ENCODE measurements around the gene RGS10.
"Not testable (repeated sequence)": the region's sequence is repeated elsewhere in the genome, so short reads cannot be mapped to it uniquely, and the experiment has no call there.

Gene RGS10

DNA sequence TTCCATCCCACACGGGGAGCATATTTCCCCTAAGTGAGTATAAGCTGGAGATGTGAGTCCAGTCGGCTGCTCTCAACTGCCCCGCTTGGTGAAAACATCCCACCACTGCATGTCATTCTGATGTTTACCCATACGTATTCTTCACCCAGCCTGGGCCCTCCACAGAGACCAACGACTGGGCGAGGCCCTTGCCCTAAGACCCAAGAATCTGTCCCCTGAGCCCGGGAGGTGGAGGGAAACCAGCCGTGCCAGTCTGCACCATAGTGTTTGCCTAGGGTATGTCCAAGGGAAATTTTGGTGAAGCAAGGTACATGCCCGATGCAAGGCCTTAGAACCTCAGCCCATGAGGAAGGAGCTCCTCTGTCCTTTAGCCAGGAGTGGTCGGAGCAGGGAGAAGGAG, 67.9 kb downstream of the RGS10 start:
- Histone ChIP-seq H3K9me3 (ENCODE audit: control insufficient read depth in 2 of 2, low read length in 2 of 2) (no peaks in the 10 kb centered on the region), H3K27ac (ENCODE audit: low read depth in 2 of 2, low read length in 2 of 2) (no peak overlapping the region), H3K4me1 (ENCODE audit: control insufficient read depth in 2 of 2, insufficient read depth in 2 of 2, low read length in 2 of 2) (peaks cover 0 to 10% of the 10 kb centered on the region in 2 donors), H3K4me3 (ENCODE audit: low read length in 2 of 2) (no peak overlapping the region), H3K27me3 (ENCODE audit: control insufficient read depth in 2 of 2, insufficient read depth in 2 of 2, low read length in 2 of 2) (no peaks in the 10 kb centered on the region), H3K9ac (ENCODE audit: low read depth in 1 of 2, low read length in 2 of 2) (no peak overlapping the region), H3K36me3 (ENCODE audit: control insufficient read depth in 2 of 2, insufficient read depth in 2 of 2, low read length in 2 of 2) (no peaks in the 10 kb centered on the region)

- no peaks in the 10 kb centered on the region for H3K9me3 ChIP-seq (ENCODE audit: control insufficient read depth in 2 of 2, low read length in 2 of 2)
- no peaks in the 10 kb centered on the region for H3K27me3 ChIP-seq (ENCODE audit: control insufficient read depth in 2 of 2, insufficient read depth in 2 of 2, low read length in 2 of 2)
- no peak overlapping the region for H3K27ac ChIP-seq (ENCODE audit: low read depth in 2 of 2, low read length in 2 of 2)
- no peaks in the 10 kb centered on the region for H3K36me3 ChIP-seq (ENCODE audit: control insufficient read depth in 2 of 2, insufficient read depth in 2 of 2, low read length in 2 of 2)
- no peak overlapping the region for H3K4me3 ChIP-seq (ENCODE audit: low read length in 2 of 2)
- H3K4me1 ChIP-seq (ENCODE audit: control insufficient read depth in 2 of 2, insufficient read depth in 2 of 2, low read length in 2 of 2): peaks cover 0 to 10% of the 10 kb centered on the region in 2 donors
- H3K9ac ChIP-seq (ENCODE audit: low read depth in 1 of 2, low read length in 2 of 2): no peak overlapping the region
These were observed 68.7 kb downstream of the RGS10 start for GRCh38 chr10:119473771-119474170.

DNA sequence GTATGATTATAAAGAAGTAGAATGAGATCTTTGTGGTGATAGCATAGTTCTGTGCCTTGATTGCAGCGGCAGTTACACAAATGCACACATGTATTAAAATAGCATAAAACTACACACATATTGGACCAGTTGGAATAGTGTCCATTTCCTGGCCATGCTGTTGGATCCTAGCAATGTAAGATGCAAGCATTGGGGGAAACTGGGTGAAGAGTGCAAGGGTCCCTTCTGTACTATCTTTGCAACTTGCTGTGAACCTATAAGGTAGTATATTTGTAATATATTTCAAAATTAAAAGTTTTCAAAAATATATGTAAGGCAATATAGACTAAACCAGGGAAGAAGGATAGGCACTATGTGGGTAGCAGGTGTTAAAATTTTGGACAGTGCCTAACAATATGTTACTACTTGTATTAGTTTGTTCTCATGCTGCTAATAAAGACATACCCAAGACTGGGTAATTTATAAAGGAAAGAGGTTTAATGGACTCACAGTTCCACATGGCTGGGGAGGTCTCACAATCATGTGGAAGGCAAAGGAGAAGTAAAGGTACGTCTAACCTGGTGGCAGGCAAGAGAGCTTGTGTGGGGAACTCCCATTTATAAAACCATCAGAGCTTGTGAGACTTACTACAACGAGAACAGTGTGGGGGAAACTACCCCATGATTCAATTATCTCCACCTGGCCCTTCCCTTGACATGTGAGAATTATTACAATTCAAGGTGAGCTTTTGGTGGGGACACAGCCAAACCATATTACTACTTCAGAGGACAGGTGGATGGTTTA, 71.4 kb downstream of the RGS10 start:
- Histone ChIP-seq H3K4me1 (ENCODE audit: control insufficient read depth in 2 of 2, insufficient read depth in 2 of 2, low read length in 2 of 2) (no peaks in the 10 kb centered on the region), H3K36me3 (ENCODE audit: control insufficient read depth in 2 of 2, insufficient read depth in 2 of 2, low read length in 2 of 2) (no peaks in the 10 kb centered on the region), H3K9ac (ENCODE audit: low read depth in 1 of 2, low read length in 2 of 2) (no peak overlapping the region), H3K27ac (ENCODE audit: low read depth in 2 of 2, low read length in 2 of 2) (no peak overlapping the region), H3K27me3 (ENCODE audit: control insufficient read depth in 2 of 2, insufficient read depth in 2 of 2, low read length in 2 of 2) (no peaks in the 10 kb centered on the region), H3K9me3 (ENCODE audit: control insufficient read depth in 2 of 2, low read length in 2 of 2) (no peaks in the 10 kb centered on the region), H3K4me3 (ENCODE audit: low read length in 2 of 2) (no peak overlapping the region)

- no peaks in the 10 kb centered on the region for H3K9me3 ChIP-seq (ENCODE audit: control insufficient read depth in 2 of 2, low read length in 2 of 2)
- no peak overlapping the region for H3K27ac ChIP-seq (ENCODE audit: low read depth in 2 of 2, low read length in 2 of 2)
- no peak overlapping the region for H3K4me3 ChIP-seq (ENCODE audit: low read length in 2 of 2)
- H3K36me3 ChIP-seq (ENCODE audit: control insufficient read depth in 2 of 2, insufficient read depth in 2 of 2, low read length in 2 of 2): no peaks in the 10 kb centered on the region
- no peaks in the 10 kb centered on the region for H3K27me3 ChIP-seq (ENCODE audit: control insufficient read depth in 2 of 2, insufficient read depth in 2 of 2, low read length in 2 of 2)
- no peak overlapping the region for H3K9ac ChIP-seq (ENCODE audit: low read depth in 1 of 2, low read length in 2 of 2)
- no peaks in the 10 kb centered on the region for H3K4me1 ChIP-seq (ENCODE audit: control insufficient read depth in 2 of 2, insufficient read depth in 2 of 2, low read length in 2 of 2)
These were observed 72.7 kb downstream of the RGS10 start for GRCh38 chr10:119469846-119470245.

DNA sequence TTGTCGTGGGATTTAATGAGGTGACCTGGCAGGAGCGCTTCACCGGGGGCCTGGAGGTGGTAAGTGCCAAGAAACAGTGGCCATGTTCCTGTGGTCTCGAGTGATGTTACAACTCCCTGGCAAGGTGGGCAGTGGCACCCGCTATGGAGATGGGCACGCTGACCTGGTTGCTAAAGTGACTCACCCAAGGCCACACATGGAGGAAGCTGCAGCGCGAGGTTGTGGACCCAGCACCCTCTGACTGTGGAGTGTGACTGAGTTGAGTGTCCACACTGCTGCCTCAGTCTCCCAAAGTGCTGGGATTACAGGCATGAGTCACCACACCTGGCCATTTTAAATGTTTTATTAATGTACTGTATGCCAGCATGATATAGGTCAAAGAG, 73.2 kb downstream of the RGS10 start:
- Histone ChIP-seq H3K9ac (ENCODE audit: low read depth in 1 of 2, low read length in 2 of 2) (no peak overlapping the region), H3K9me3 (ENCODE audit: control insufficient read depth in 2 of 2, low read length in 2 of 2) (no peaks in the 10 kb centered on the region), H3K27ac (ENCODE audit: low read depth in 2 of 2, low read length in 2 of 2) (no peak overlapping the region), H3K4me3 (ENCODE audit: low read length in 2 of 2) (no peak overlapping the region), H3K27me3 (ENCODE audit: control insufficient read depth in 2 of 2, insufficient read depth in 2 of 2, low read length in 2 of 2) (no peaks in the 10 kb centered on the region), H3K36me3 (ENCODE audit: control insufficient read depth in 2 of 2, insufficient read depth in 2 of 2, low read length in 2 of 2) (no peaks in the 10 kb centered on the region), H3K4me1 (ENCODE audit: control insufficient read depth in 2 of 2, insufficient read depth in 2 of 2, low read length in 2 of 2) (no peaks in the 10 kb centered on the region)

DNA sequence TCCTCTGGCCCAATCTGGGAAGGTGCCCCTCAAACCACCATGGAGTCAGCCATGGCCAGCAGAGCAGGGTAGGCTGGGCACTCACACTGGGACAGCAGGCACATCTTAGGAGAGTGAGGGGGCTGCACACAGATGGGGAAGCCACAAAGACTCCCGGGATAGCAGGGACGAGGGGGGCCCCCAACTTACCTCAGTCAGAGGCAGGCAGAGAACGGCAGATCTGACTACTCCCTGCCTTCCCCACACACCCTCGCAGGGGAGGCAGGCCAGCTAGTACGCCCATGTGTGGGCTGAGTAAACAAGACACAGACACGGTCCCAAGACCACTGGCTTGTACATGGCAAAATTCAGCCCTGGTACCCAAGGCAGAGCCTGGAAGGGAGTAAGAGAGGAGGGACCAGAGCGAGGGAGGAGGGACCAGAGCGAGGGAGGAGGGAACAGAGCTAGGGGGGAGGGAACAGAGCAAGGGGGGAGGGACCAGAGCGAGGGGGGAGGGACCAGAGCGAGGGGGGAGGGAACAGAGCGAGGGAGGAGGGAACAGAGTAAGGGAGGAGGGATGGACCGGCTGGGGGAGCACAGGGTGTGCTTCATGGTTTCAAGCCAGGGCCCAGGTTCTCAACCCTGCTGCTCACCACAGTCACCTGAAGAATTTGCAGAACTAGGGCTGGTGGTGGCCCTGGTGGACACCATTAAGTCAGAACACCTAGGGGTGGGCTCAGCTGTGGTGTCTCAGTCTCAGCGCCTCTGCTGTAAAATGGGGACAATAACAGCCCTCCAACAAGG, 73.8 kb downstream of the RGS10 start:
- Histone ChIP-seq H3K9ac (ENCODE audit: low read depth in 1 of 2, low read length in 2 of 2) (no peak overlapping the region), H3K27me3 (ENCODE audit: control insufficient read depth in 2 of 2, insufficient read depth in 2 of 2, low read length in 2 of 2) (no peaks in the 10 kb centered on the region), H3K4me1 (ENCODE audit: control insufficient read depth in 2 of 2, insufficient read depth in 2 of 2, low read length in 2 of 2) (no peaks in the 10 kb centered on the region), H3K4me3 (ENCODE audit: low read length in 2 of 2) (no peak overlapping the region), H3K9me3 (ENCODE audit: control insufficient read depth in 2 of 2, low read length in 2 of 2) (no peaks in the 10 kb centered on the region), H3K36me3 (ENCODE audit: control insufficient read depth in 2 of 2, insufficient read depth in 2 of 2, low read length in 2 of 2) (no peaks in the 10 kb centered on the region), H3K27ac (ENCODE audit: low read depth in 2 of 2, low read length in 2 of 2) (no peak overlapping the region)

GRCh38 chr10:119466655-119467054, 75.9 kb downstream of the RGS10 start:
- Histone ChIP-seq H3K27me3 (ENCODE audit: control insufficient read depth in 2 of 2, insufficient read depth in 2 of 2, low read length in 2 of 2) (no peaks in the 10 kb centered on the region), H3K9me3 (ENCODE audit: control insufficient read depth in 2 of 2, low read length in 2 of 2) (no peaks in the 10 kb centered on the region), H3K4me3 (ENCODE audit: low read length in 2 of 2) (no peak overlapping the region), H3K27ac (ENCODE audit: low read depth in 2 of 2, low read length in 2 of 2) (no peak overlapping the region), H3K4me1 (ENCODE audit: control insufficient read depth in 2 of 2, insufficient read depth in 2 of 2, low read length in 2 of 2) (no peaks in the 10 kb centered on the region), H3K36me3 (ENCODE audit: control insufficient read depth in 2 of 2, insufficient read depth in 2 of 2, low read length in 2 of 2) (no peaks in the 10 kb centered on the region), H3K9ac (ENCODE audit: low read depth in 1 of 2, low read length in 2 of 2) (no peak overlapping the region)

- H3K27ac ChIP-seq (ENCODE audit: low read depth in 2 of 2, low read length in 2 of 2): no peak overlapping the region
- H3K4me1 ChIP-seq (ENCODE audit: control insufficient read depth in 2 of 2, insufficient read depth in 2 of 2, low read length in 2 of 2): no peaks in the 10 kb centered on the region
- no peaks in the 10 kb centered on the region for H3K27me3 ChIP-seq (ENCODE audit: control insufficient read depth in 2 of 2, insufficient read depth in 2 of 2, low read length in 2 of 2)
- no peak overlapping the region for H3K9ac ChIP-seq (ENCODE audit: low read depth in 1 of 2, low read length in 2 of 2)
- no peak overlapping the region for H3K4me3 ChIP-seq (ENCODE audit: low read length in 2 of 2)
- H3K9me3 ChIP-seq (ENCODE audit: control insufficient read depth in 2 of 2, low read length in 2 of 2): no peaks in the 10 kb centered on the region
- H3K36me3 ChIP-seq (ENCODE audit: control insufficient read depth in 2 of 2, insufficient read depth in 2 of 2, low read length in 2 of 2): no peaks in the 10 kb centered on the region
These were observed 76.4 kb downstream of the RGS10 start for GRCh38 chr10:119466076-119466475.

GRCh38 chr10:119465085-119465484, 77.4 kb downstream of the RGS10 start:
- Histone ChIP-seq H3K9ac (ENCODE audit: low read depth in 1 of 2, low read length in 2 of 2) (no peak overlapping the region), H3K4me1 (ENCODE audit: control insufficient read depth in 2 of 2, insufficient read depth in 2 of 2, low read length in 2 of 2) (no peaks in the 10 kb centered on the region), H3K9me3 (ENCODE audit: control insufficient read depth in 2 of 2, low read length in 2 of 2) (no peaks in the 10 kb centered on the region), H3K27ac (ENCODE audit: low read depth in 2 of 2, low read length in 2 of 2) (no peak overlapping the region), H3K27me3 (ENCODE audit: control insufficient read depth in 2 of 2, insufficient read depth in 2 of 2, low read length in 2 of 2) (no peaks in the 10 kb centered on the region), H3K36me3 (ENCODE audit: control insufficient read depth in 2 of 2, insufficient read depth in 2 of 2, low read length in 2 of 2) (no peaks in the 10 kb centered on the region), H3K4me3 (ENCODE audit: low read length in 2 of 2) (no peak overlapping the region)

DNA sequence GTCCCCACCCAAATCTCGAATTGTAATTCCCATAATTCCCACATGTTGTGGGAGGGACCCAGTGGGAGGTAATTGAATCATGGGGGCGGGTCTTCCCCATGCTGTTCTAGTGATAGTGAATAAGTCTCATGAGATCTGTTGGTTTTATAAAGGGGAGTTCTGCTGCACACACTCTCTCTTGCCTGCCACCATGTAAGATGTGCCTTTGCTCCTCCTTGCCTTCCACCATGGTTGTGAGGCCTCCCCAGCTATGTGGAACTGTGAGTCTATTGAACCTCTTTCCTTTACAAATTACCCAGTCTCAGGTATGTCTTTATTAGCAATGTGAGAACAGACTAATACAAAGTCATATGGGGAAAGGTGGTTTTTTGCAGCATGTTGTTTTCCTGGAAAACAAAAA, 79.3 kb downstream of the RGS10 start:
- H3K9me3 ChIP-seq (ENCODE audit: control insufficient read depth in 2 of 2, low read length in 2 of 2); H3K27ac ChIP-seq (ENCODE audit: low read depth in 2 of 2, low read length in 2 of 2); H3K9ac ChIP-seq (ENCODE audit: low read depth in 1 of 2, low read length in 2 of 2); H3K27me3 ChIP-seq (ENCODE audit: control insufficient read depth in 2 of 2, insufficient read depth in 2 of 2, low read length in 2 of 2); H3K36me3 ChIP-seq (ENCODE audit: control insufficient read depth in 2 of 2, insufficient read depth in 2 of 2, low read length in 2 of 2); H3K4me3 ChIP-seq (ENCODE audit: low read length in 2 of 2); H3K4me1 ChIP-seq (ENCODE audit: control insufficient read depth in 2 of 2, insufficient read depth in 2 of 2, low read length in 2 of 2): not testable (repeated sequence)

Measured in mucosa of rectum (tissue), 2 donors.